ENCODE measurements around the gene FXYD7. TPM values are rescaled to one million over a fixed set of nuclear protein-coding genes. Genes with fewer than 3 reads are reported as not detected.
A peak's percentile ranks its signal among the peaks of the same experiment; 100 is the strongest.

FXYD7 gene
- total RNA-seq, 2 donors from 2014 or later, result not detected

GRCh38 chr19:35118268-35119020 lies 24.6 kb upstream of the FXYD7 start:
- H3K27ac ChIP-seq, result peak overlapping the region in 1 of 2 donors; percentile 43

GRCh38 chr19:35119091-35119490 lies 24.0 kb upstream of the FXYD7 start:
- H3K27ac ChIP-seq, result peak overlapping the region in 1 of 2 donors; percentile 43
- no peaks in the 10 kb centered on the region for H3K36me3 ChIP-seq
- peaks cover 0 to 31% of the 10 kb centered on the region in 2 donors for H3K4me1 ChIP-seq
- TF ChIP-seq, protein P1, sequence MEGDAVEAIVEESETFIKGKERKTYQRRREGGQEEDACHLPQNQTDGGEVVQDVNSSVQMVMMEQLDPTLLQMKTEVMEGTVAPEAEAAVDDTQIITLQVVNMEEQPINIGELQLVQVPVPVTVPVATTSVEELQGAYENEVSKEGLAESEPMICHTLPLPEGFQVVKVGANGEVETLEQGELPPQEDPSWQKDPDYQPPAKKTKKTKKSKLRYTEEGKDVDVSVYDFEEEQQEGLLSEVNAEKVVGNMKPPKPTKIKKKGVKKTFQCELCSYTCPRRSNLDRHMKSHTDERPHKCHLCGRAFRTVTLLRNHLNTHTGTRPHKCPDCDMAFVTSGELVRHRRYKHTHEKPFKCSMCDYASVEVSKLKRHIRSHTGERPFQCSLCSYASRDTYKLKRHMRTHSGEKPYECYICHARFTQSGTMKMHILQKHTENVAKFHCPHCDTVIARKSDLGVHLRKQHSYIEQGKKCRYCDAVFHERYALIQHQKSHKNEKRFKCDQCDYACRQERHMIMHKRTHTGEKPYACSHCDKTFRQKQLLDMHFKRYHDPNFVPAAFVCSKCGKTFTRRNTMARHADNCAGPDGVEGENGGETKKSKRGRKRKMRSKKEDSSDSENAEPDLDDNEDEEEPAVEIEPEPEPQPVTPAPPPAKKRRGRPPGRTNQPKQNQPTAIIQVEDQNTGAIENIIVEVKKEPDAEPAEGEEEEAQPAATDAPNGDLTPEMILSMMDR (IDR thresholded peaks at IDR 0.05), result no peak
- DNase-seq (ENCODE audit: low spot score), result no peak
- H3K9me3 ChIP-seq, result no peaks in the 10 kb centered on the region
- no peak overlapping the region for H3K4me3 ChIP-seq
- H3K27me3 ChIP-seq, result no peaks in the 10 kb centered on the region

More at GRCh38 chr19:35118268-35119020, 24.6 kb upstream of the FXYD7 start:
- no peaks in the 10 kb centered on the region for H3K27me3 ChIP-seq
- TF ChIP-seq, protein P1 (IDR thresholded peaks at IDR 0.05), result no peak
- DNase-seq (ENCODE audit: low spot score), result no peak
- no peaks in the 10 kb centered on the region for H3K36me3 ChIP-seq
- no peaks in the 10 kb centered on the region for H3K9me3 ChIP-seq
- H3K4me3 ChIP-seq, result no peak overlapping the region
- H3K4me1 ChIP-seq, result peaks cover 0 to 25% of the 10 kb centered on the region in 2 donors

DNA sequence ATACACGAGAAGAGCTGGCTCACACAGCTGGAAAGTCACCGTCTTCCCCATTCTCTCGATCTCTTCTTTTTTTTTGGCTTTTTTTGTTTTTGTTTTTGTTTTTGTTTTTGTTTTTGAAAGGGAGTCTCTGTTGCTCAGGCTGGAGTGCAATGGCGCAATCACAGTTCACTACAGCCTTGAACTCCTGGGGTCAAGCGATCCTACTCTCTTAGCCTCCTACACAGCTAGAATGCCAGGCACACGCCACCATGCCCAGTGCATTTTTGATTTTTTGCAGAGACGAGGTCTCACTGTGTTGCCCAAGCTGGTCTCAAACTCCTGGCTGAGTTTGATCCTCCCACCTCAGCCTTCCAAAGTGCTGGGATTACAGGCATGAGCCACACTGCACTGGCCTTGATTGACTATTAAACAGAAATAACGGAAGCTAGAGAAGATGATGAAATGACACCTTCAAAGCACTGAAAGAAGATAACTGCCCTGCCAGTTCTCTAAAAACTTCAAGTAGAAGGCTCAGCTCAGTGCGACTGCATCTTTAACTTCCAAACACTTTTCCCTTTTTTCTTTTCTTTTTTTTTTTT lies 23.4 kb upstream of the FXYD7 start:
- Histone ChIP-seq H3K4me1 (peaks cover 0 to 29% of the 10 kb centered on the region in 2 donors), H3K27ac (peak overlapping the region in 1 of 2 donors; percentile 16), H3K4me3 (no peak overlapping the region), H3K36me3 (no peaks in the 10 kb centered on the region), H3K27me3 (no peaks in the 10 kb centered on the region), H3K9me3 (no peaks in the 10 kb centered on the region)
- TF ChIP-seq, protein P1 (IDR thresholded peaks at IDR 0.05), result no peak
- no peak for DNase-seq (ENCODE audit: low spot score)

- no peaks in the 10 kb centered on the region for H3K36me3 ChIP-seq
- H3K4me3 ChIP-seq, result no peak overlapping the region
- H3K27ac ChIP-seq, result peak overlapping the region in 1 of 2 donors; percentile 35
- H3K27me3 ChIP-seq, result no peaks in the 10 kb centered on the region
- no peaks in the 10 kb centered on the region for H3K9me3 ChIP-seq
- DNase-seq (ENCODE audit: low spot score), result no peak
- H3K4me1 ChIP-seq, result peaks cover 0 to 30% of the 10 kb centered on the region in 2 donors
- TF ChIP-seq, protein P1 (IDR thresholded peaks at IDR 0.05), result no peak
Observed at GRCh38 chr19:35120492-35120891, 22.6 kb upstream of the FXYD7 start.

- no peak for DNase-seq (ENCODE audit: low spot score)
- Histone ChIP-seq H3K4me1 (peaks cover 0 to 34% of the 10 kb centered on the region in 2 donors), H3K9me3 (no peaks in the 10 kb centered on the region), H3K27me3 (no peaks in the 10 kb centered on the region), H3K4me3 (no peak overlapping the region), H3K27ac (peak overlapping the region in 1 of 2 donors; percentile 35), H3K36me3 (no peaks in the 10 kb centered on the region)
- TF ChIP-seq, protein P1 (IDR thresholded peaks at IDR 0.05), result no peak
Observed at GRCh38 chr19:35120898-35121297, 22.2 kb upstream of the FXYD7 start.
